NCI-H2171 (cell line): ENCODE measurements around the gene KRT9.
"Not testable (repeated sequence)": the region's sequence is repeated elsewhere in the genome, so short reads cannot be mapped to it uniquely, and the experiment has no call there.

Source experiments
- DNase-seq: peaks from one replicate; lab custom pipeline; 2025; lab: John Stamatoyannopoulos, UW

The KRT9 gene

GRCh38 chr17:41600318-41600717 is 28.5 kb upstream of the KRT9 start:
- DNase-seq = no peak

DNA sequence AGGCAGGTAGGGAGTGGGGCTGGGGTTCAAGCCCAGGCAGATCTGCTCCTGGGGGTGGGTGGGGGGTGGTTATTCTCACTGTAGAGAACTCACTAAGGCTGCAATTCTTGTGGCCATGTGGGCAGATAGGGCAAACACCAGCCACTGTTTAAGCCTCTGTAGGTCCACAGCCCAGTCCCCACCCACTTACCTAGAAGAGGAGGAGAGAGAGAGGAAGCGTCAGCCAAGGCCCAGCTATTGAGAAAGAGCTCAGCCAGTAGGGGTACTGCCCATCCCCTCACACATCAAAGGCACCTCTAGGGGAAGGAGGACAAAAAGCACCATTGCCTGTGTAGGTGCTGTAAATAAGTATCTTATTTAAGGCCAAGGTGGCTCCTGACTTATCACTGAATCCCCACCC is 27.8 kb upstream of the KRT9 start:
- no peak for DNase-seq

DNA sequence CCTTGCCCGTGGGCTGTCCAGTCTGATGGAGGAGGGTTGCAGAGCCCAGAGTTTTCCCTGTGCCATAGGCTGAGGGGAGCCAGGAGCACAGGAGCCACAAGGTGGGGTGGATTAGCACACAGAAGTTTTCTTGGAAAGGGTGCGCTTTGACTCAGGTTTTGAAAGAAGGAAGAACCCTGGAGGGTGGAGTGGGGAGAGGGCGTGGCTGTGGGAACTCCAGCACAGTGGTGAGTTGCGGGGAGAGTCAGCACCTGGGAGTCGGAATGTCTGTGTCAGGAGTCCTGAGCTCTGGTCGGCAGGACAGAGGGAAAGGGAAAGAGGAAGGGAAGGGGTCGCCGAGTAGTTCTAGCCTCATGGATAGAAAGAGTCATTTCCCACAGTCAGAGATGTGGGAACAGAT is 23.7 kb upstream of the KRT9 start:
- no peak for DNase-seq

DNA sequence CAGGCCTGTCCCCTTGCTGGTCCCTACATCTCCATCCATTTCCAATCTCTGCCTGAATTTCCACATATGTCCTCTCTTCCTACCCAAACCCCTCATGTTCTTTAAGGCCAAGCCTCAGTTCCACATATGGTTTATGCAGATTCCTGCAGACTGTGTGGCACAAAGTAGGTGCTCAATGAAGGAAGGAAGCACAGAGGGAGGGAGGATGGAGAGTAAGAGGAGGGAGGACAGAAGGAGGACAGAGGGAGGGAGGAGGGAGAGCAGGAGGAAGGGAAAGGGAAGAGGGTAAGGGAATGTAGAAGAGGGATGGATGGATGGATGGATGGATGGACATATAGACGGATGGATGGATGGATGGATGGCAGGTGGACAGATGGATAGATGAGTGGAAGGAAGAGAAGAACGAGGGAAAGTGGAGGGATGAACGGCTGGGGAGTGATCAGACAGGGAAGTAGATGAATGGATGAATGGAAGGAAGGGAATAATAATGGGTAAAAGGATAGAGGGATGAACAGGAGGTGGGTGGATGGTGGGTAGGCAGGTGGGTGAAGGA is 22.6 kb upstream of the KRT9 start:
- no peak for DNase-seq

GRCh38 chr17:41593306-41593981 is 21.6 kb upstream of the KRT9 start:
- no peak for DNase-seq

- DNase-seq = no peak
Observed at GRCh38 chr17:41592601-41593305, 20.9 kb upstream of the KRT9 start.

- no peak for DNase-seq
Observed at GRCh38 chr17:41589301-41589700, 17.4 kb upstream of the KRT9 start.

DNA sequence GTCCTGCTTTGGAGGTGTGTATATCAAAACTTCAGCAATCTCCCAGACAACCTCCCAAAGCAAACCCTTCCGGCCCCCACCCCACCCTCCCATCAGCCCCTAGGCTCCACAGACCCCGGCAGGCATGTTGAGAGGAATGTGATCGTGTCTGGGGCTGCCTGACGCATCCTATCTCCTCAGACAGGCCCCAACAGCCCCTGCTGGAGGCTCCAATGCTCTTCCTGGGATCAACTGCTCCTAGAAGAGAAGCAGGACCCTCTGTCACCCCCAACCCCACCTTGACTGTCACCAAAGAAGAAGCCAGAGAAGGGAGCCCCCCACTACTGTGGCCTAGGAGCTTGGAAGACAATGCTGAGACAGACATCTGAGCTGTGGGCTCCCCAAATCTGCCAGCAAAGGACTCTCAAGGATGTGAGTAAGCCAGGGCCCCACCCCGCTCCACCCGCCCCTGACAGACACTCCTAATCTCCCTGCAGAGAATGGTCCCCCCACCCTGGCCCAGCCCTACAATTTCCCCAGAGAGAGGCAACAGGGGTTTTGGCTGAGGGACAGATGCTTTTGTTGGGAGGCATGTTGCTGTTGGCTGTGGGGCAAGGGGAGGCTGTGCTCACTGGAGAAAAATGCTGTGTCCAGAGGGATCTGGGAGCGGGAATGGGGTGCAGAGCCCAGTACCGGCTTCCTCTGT is 16.4 kb upstream of the KRT9 start:
- no peak for DNase-seq

GRCh38 chr17:41586863-41587495 is 15.1 kb upstream of the KRT9 start, which contains the start of gene KRT14:
KRT14 (minus strand) TSS chr17:41586895; CDS start chr17:41586834, 61 bp downstream.
- no peak for DNase-seq

DNA sequence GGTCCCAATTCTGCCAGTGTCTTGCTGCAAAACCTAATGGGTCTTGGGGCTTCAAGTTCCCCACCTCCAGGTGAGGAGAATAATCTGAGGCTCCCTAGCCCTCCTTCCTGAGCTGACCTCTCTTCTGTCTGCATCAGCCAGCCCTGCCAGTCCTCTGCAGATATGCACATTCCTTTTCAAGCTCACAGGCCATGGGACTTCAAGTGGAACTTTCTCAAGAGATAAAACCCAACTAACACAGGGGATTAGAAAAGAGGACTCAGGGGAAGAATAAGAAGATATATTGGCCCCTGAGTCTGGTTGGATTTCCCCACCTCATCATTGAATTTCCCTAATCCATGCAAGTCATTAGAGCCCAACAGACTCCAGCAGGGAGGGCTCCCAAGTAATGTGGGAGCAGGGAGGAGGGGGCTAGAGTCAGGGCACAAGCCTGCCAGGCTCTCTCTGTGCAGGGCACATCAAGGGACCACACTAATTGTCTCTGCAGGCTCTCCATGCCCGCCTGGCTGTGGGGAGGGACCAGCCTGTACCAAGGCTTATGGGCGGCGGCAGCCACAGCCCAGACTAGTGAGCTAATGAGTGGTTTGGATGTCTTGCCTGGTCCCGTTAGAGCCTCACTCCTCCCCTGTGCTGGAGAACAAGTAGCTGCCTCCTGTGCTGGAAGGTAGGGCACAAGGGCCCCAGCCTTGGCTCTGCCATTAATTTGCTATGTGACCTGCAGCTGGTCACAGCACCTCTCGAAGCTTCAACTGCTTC is 13.6 kb upstream of the KRT9 start:
- DNase-seq = no peak

DNA sequence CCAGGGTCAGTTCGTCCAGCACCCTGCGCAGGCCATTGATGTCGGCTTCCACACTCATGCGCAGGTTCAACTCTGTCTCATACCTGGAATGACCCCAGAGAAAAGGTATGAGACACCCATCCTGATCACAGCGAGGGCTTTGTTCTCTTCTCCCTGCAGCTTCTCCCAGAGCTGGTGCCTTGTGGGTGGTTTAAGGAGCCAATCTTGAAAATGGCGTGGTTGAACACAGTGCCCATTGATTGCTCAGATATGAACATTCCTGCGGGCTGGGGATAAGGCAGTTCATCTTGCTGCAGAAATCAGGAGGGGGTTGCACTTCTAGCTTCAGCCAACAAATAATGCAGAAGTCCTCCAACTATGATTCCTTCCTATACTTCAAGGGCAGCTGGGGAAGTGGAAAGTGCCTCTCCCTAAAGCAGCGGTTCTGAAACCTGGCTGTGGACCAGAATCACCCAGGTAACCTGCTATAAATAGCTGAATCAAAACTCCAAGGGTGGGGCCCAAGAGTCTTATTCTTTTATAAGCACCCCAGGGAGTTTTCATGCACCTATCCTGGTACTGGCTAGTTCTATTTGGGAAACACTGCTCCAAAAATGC is 12.6 kb upstream of the KRT9 start:
- DNase-seq = not testable (repeated sequence)

GRCh38 chr17:41583137-41584127 is 11.6 kb upstream of the KRT9 start:
- no peak for DNase-seq

- not testable (repeated sequence) for DNase-seq
Observed at GRCh38 chr17:41582061-41582968, 10.5 kb upstream of the KRT9 start.

DNA sequence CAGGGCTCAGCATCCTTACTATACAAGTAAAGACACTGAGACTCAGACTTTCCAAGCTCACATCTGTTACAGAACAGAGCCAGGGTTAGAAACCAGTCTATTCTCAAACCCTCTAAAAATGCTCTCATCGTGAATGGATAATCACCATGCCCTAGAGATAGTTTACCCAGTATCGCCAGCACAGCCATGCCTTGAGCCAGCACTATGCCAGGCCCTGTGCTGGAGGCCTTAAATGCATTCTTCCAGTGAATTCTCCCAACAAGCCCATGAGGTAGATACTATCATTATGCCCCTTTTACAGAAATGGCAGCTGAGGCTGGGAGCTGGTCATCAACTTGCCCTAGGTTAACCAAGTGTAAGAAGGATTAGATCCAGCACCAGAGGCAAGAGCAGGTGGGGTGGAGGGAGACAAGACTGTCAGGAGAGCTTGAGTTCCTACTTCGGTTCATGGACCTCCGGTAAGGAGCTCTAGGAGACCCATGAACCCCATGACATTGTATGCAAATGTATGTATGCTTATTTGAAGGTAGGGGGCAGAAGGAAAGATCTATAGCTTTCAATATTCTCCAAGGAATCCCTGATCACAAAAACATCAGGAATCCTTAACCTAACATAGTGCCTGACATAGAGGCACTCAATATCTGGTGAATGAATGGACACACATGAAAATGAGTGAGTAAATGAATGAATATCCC is 9.7 kb upstream of the KRT9 start:
- DNase-seq = no peak

GRCh38 chr17:41580687-41581365 is 9.0 kb upstream of the KRT9 start:
- DNase-seq = no peak

- no peak for DNase-seq
Observed at GRCh38 chr17:41580244-41580575, 8.4 kb upstream of the KRT9 start.

DNA sequence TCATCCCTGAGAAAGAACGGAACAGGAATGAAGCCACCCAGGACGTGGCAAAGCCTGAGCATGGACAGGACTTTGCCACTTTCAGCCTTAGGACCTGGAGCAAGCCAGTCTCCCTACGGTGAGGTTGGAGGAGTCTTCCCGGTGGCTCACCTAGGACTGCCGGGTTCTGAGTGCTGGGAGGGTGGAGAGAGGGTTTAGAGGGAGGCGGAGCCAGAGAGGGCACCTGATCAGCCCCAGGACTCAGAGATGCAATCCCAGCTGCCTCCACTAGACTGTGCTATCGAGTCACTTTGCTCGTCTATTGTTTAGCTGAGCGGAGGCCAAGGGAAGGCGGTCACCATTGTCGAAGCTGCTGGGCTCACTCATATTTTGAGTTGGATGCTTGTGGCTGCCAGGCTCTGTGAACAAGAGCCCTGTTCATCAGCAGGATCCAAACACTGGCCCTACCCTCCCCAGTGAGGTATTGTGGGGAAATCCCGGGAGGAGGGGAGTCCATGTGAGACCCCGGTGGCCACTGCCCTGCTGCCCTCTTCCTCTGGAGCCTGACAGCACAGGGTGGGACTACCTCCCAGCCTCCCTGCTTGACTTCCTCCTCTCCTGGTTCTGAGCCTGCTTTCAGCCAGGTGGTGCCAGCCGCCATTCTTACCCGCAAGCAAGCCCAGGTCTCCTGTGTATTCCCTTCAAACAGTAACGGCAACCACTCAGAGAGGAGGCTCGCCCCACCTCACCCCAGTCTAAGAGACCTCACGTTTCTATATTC is 7.8 kb upstream of the KRT9 start:
- DNase-seq = peak; percentile 52
